ENCODE measurements around the gene LMNA. TPM values are rescaled to one million over a fixed set of nuclear protein-coding genes. Genes with fewer than 3 reads are reported as not detected.

LMNA gene
- total RNA-seq, 1 experiment from 2014 or later: 1,568 TPM

GRCh38 chr1:156079762-156080161 lies 34.7 kb upstream of the LMNA start:
- H3K36me3 ChIP-seq: peaks cover 9% of the 10 kb centered on the region; the same call in 1 of the 2 replicates
- no peaks in the 10 kb centered on the region for H3K9me3 ChIP-seq
- H3K4me3 ChIP-seq: no peak overlapping the region
- DNase-seq: no peak
- no peaks in the 10 kb centered on the region for H3K27me3 ChIP-seq

- Histone ChIP-seq H3K27me3 (no peaks in the 10 kb centered on the region), H3K4me3 (peak overlapping the region; percentile 68; the same call in 1 of the 2 replicates), H3K36me3 (peaks cover 6% of the 10 kb centered on the region; the same call in 1 of the 2 replicates), H3K9me3 (no peaks in the 10 kb centered on the region)
- DNase-seq: no peak
These were observed 34.2 kb upstream of the LMNA start for GRCh38 chr1:156080241-156080862.

- no peak for DNase-seq
- Histone ChIP-seq H3K4me3 (peak overlapping the region; percentile 68), H3K36me3 (peaks cover 4% of the 10 kb centered on the region; the same call in 1 of the 2 replicates), H3K9me3 (no peaks in the 10 kb centered on the region), H3K27me3 (no peaks in the 10 kb centered on the region)
These were observed 33.7 kb upstream of the LMNA start for GRCh38 chr1:156080863-156081179.

GRCh38 chr1:156081180-156081916 lies 33.2 kb upstream of the LMNA start:
- no peak for DNase-seq
- no peaks in the 10 kb centered on the region for H3K27me3 ChIP-seq
- no peaks in the 10 kb centered on the region for H3K9me3 ChIP-seq
- H3K36me3 ChIP-seq: peaks cover 4% of the 10 kb centered on the region; the same call in 1 of the 2 replicates
- peak overlapping the region; percentile 68 for H3K4me3 ChIP-seq

GRCh38 chr1:156081917-156082308 lies 32.6 kb upstream of the LMNA start:
- peaks cover 4% of the 10 kb centered on the region; the same call in 1 of the 2 replicates for H3K36me3 ChIP-seq
- peak overlapping the region; percentile 68 for H3K4me3 ChIP-seq
- no peak for DNase-seq
- H3K27me3 ChIP-seq: no peaks in the 10 kb centered on the region
- H3K9me3 ChIP-seq: no peaks in the 10 kb centered on the region

- Histone ChIP-seq H3K27me3 (no peaks in the 10 kb centered on the region), H3K36me3 (no peaks in the 10 kb centered on the region), H3K9me3 (no peaks in the 10 kb centered on the region), H3K4me3 (peak within 1 kb of the TSS; percentile 68)
- DNase-seq: peak; percentile 83
These were observed 32.0 kb upstream of the LMNA start, which contains the start of gene MEX3A for GRCh38 chr1:156082309-156083091. TSS of gene MEX3A (minus strand) at chr1:156082465. CDS start at chr1:156081998, 467 bp downstream.

- H3K36me3 ChIP-seq: no peaks in the 10 kb centered on the region
- no peak overlapping the region; the same call in 1 of the 2 replicates for H3K4me3 ChIP-seq
- DNase-seq: no peak
- H3K27me3 ChIP-seq: no peaks in the 10 kb centered on the region
- no peaks in the 10 kb centered on the region for H3K9me3 ChIP-seq
These were observed 30.4 kb upstream of the LMNA start for GRCh38 chr1:156083800-156084790.

GRCh38 chr1:156086256-156086662 lies 28.3 kb upstream of the LMNA start:
- H3K27me3 ChIP-seq: no peaks in the 10 kb centered on the region
- DNase-seq: no peak

GRCh38 chr1:156089704-156090103 lies 24.8 kb upstream of the LMNA start:
- Histone ChIP-seq H3K9me3 (no peaks in the 10 kb centered on the region), H3K27me3 (no peaks in the 10 kb centered on the region), H3K36me3 (no peaks in the 10 kb centered on the region), H3K4me3 (no peak overlapping the region)
- no peak for DNase-seq

More at GRCh38 chr1:156086256-156086662, 28.3 kb upstream of the LMNA start:
- Histone ChIP-seq H3K36me3 (no peaks in the 10 kb centered on the region), H3K4me3 (no peak overlapping the region), H3K9me3 (no peaks in the 10 kb centered on the region)

GRCh38 chr1:156090138-156090839 lies 24.2 kb upstream of the LMNA start:
- no peaks in the 10 kb centered on the region for H3K9me3 ChIP-seq
- no peaks in the 10 kb centered on the region for H3K36me3 ChIP-seq
- H3K4me3 ChIP-seq: no peak overlapping the region
- no peak for DNase-seq
- no peaks in the 10 kb centered on the region for H3K27me3 ChIP-seq

- Histone ChIP-seq H3K36me3 (no peaks in the 10 kb centered on the region), H3K27me3 (no peaks in the 10 kb centered on the region), H3K9me3 (no peaks in the 10 kb centered on the region), H3K4me3 (no peak overlapping the region)
- DNase-seq: peak; percentile 74
These were observed 23.7 kb upstream of the LMNA start for GRCh38 chr1:156090840-156091188.

GRCh38 chr1:156091610-156092009 lies 22.9 kb upstream of the LMNA start:
- no peak for DNase-seq
- no peak overlapping the region for H3K4me3 ChIP-seq
- no peaks in the 10 kb centered on the region for H3K27me3 ChIP-seq
- H3K36me3 ChIP-seq: no peaks in the 10 kb centered on the region
- no peaks in the 10 kb centered on the region for H3K9me3 ChIP-seq

GRCh38 chr1:156095906-156096508 lies 18.5 kb upstream of the LMNA start:
- Histone ChIP-seq H3K9me3 (no peaks in the 10 kb centered on the region), H3K4me3 (no peak overlapping the region), H3K27me3 (no peaks in the 10 kb centered on the region), H3K36me3 (no peaks in the 10 kb centered on the region; the same call in 1 of the 2 replicates)
- no peak for DNase-seq

GRCh38 chr1:156096640-156097391 lies 17.7 kb upstream of the LMNA start:
- peak; percentile 91 for DNase-seq
- H3K4me3 ChIP-seq: no peak overlapping the region
- no peaks in the 10 kb centered on the region for H3K9me3 ChIP-seq
- no peaks in the 10 kb centered on the region for H3K27me3 ChIP-seq
- no peaks in the 10 kb centered on the region; the same call in 1 of the 2 replicates for H3K36me3 ChIP-seq

Measured in MG63 (cell line).